Measurements from ENCODE around the gene GPX5.

DNA sequence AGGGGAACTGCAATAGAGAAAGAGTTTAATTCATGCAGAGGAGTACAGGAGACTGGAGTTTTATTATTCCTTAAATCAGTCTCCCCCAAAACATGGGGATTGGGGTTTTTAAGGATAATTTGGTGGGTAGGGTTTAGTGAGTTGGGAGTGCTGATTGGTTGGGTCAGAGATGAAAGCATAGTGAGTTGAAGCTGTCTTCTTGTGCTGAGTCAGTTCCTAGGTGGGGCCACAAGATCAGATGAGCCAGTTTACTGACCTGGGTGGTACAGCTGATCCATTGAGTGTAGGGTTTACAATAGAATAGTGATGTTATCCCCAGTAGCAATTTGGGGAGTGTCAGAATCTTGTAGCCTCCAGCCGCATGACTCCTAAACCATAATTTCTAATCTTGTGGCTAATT, 39.1 kb upstream of the GPX5 start:
- TF ChIP-seq, protein P1, sequence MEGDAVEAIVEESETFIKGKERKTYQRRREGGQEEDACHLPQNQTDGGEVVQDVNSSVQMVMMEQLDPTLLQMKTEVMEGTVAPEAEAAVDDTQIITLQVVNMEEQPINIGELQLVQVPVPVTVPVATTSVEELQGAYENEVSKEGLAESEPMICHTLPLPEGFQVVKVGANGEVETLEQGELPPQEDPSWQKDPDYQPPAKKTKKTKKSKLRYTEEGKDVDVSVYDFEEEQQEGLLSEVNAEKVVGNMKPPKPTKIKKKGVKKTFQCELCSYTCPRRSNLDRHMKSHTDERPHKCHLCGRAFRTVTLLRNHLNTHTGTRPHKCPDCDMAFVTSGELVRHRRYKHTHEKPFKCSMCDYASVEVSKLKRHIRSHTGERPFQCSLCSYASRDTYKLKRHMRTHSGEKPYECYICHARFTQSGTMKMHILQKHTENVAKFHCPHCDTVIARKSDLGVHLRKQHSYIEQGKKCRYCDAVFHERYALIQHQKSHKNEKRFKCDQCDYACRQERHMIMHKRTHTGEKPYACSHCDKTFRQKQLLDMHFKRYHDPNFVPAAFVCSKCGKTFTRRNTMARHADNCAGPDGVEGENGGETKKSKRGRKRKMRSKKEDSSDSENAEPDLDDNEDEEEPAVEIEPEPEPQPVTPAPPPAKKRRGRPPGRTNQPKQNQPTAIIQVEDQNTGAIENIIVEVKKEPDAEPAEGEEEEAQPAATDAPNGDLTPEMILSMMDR (IDR thresholded peaks at IDR 0.05) = no peak
- no peak for TF ChIP-seq POLR2A (IDR thresholded peaks at IDR 0.05)
